HepG2 (cell line): ENCODE results near the gene BICRAL. TPM values are rescaled to one million over a fixed set of nuclear protein-coding genes. Genes with fewer than 3 reads are reported as not detected.

Experiments used
- DMAP1 ChIP-seq: IDR thresholded peaks from 2 replicates; pipeline ENCODE4 v1.6.1; 2016
- GTF2F1 ChIP-seq: fragments of 150-350 bp; IDR thresholded peaks from 2 replicates; pipeline ENCODE4 v1.6.1; 2014; ENCODE audit warnings: low read length
- HHEX ChIP-seq: IDR thresholded peaks from 2 replicates; pipeline ENCODE4 v1.6.1; 2016; ENCODE audit warnings: control low read depth
- JARID2 ChIP-seq: sonication (generic); formaldehyde crosslinking; IDR thresholded peaks from 2 replicates; pipeline ENCODE4 v1.8.1; 2023; ENCODE audit warnings: missing genetic modification reagents, inconsistent platforms; ENCODE audit not compliant: insufficient replicate concordance
- JUNB ChIP-seq: sonication (generic); formaldehyde crosslinking; IDR thresholded peaks from 2 replicates; pipeline ENCODE4 v1.8.0; 2022; ENCODE audit warnings: missing genetic modification reagents, mild to moderate bottlenecking, borderline replicate concordance
- NCOR1 ChIP-seq: fragments of 200-600 bp; sonication (generic); IDR thresholded peaks from 2 replicates; pipeline ENCODE4 v1.7.0; 2017; ENCODE audit warnings: antibody characterized with exemption, low read length, borderline replicate concordance
- NFYB ChIP-seq: sonication (generic); formaldehyde crosslinking; IDR thresholded peaks from 2 replicates; pipeline ENCODE4 v1.4.0; 2020; ENCODE audit warnings: missing genetic modification reagents
- NFYC ChIP-seq: IDR thresholded peaks from 2 replicates; pipeline ENCODE4 v1.6.1; 2016; ENCODE audit warnings: missing genetic modification reagents, missing compliant biosample characterization
- POLR2AphosphoS5 ChIP-seq: IDR thresholded peaks from 2 replicates; pipeline ENCODE4 v1.6.1; 2012; ENCODE audit warnings: low read depth, low read length
- POLR2G ChIP-seq: fragments of 200-400 bp; formaldehyde crosslinking; IDR thresholded peaks from 2 replicates; pipeline ENCODE4 v1.6.1; 2018; ENCODE audit warnings: mild to moderate bottlenecking, low read depth, low read length, moderate library complexity
- RAD51 ChIP-seq: fragments of 450-650 bp; IDR thresholded peaks from 2 replicates; pipeline ENCODE4 v1.6.1; 2016; ENCODE audit warnings: borderline replicate concordance
- RFX5 ChIP-seq: IDR thresholded peaks from 2 replicates; pipeline ENCODE4 v1.6.1; 2011; ENCODE audit warnings: low read depth, low read length, improper control_type of control experiment
- SMARCE1 ChIP-seq: fragments of 450-650 bp; IDR thresholded peaks from 2 replicates; pipeline ENCODE4 v1.6.1; 2017; ENCODE audit warnings: borderline replicate concordance
- SNAI1 ChIP-seq: sonication (generic); formaldehyde crosslinking; IDR thresholded peaks from 2 replicates; pipeline ENCODE4 v1.5.0; 2020; ENCODE audit warnings: mild to moderate bottlenecking, missing genetic modification reagents, borderline replicate concordance
- SNRNP70 ChIP-seq: fragments of 200-400 bp; formaldehyde crosslinking; IDR thresholded peaks from 2 replicates; pipeline ENCODE4 v1.6.1; 2017; ENCODE audit warnings: mild to moderate bottlenecking, low read depth, low read length, moderate library complexity
- SPEN ChIP-seq: sonication (generic); formaldehyde crosslinking; IDR thresholded peaks from 2 replicates; pipeline ENCODE4 v1.5.1; 2020; ENCODE audit warnings: low read depth, mild to moderate bottlenecking, missing genetic modification reagents
- TAF15 ChIP-seq: fragments of 200-400 bp; formaldehyde crosslinking; IDR thresholded peaks from one replicate; pipeline ENCODE4 v1.6.1; 2018; ENCODE audit warnings: mild to moderate bottlenecking, low read depth, low read length; ENCODE audit not compliant: poor library complexity, severe bottlenecking
- ZFP36L2 ChIP-seq: sonication (generic); formaldehyde crosslinking; IDR thresholded peaks from 2 replicates; pipeline ENCODE4 v1.4.0; 2020; ENCODE audit warnings: missing genetic modification reagents
- ZNF446 ChIP-seq: sonication (generic); formaldehyde crosslinking; IDR thresholded peaks from 2 replicates; pipeline ENCODE4 v1.5.0; 2020; ENCODE audit warnings: mild to moderate bottlenecking, missing genetic modification reagents
- ZNF468 ChIP-seq: sonication (generic); formaldehyde crosslinking; IDR thresholded peaks from 2 replicates; pipeline ENCODE4 v1.8.0; 2022; ENCODE audit warnings: mild to moderate bottlenecking, moderate library complexity, missing genetic modification reagents
- ZNF547 ChIP-seq: sonication (generic); formaldehyde crosslinking; IDR thresholded peaks from 2 replicates; pipeline ENCODE4 v1.5.1; 2020; ENCODE audit warnings: mild to moderate bottlenecking, missing genetic modification reagents
- ZNF589 ChIP-seq: sonication (generic); formaldehyde crosslinking; conservative IDR thresholded peaks from 2 replicates; pipeline ENCODE4 v1.8.0; 2022; ENCODE audit warnings: mild to moderate bottlenecking, moderate library complexity, missing genetic modification reagents
- polyA plus RNA-seq, 8 experiments: library from polyadenylated mRNA; depleted of rRNA in 3 of 8; stranded (reverse) in 7 of 8; unstranded in 1 of 8; fragments of >200 nt; fragmentation: Illumina TruSeq in 4 of 8; extraction: Trizol in 4 of 8; gene quantifications; 2 replicates each; pipeline versions ENCODE4 v1.2.1 to v1.2.3, GENCODE V29; 2011 to 2016; ENCODE audit warnings: low read depth in 4 of 8, missing spikeins in 1 of 8, mixed read lengths in 1 of 8; ENCODE audit not compliant: insufficient read depth in 1 of 8
- total RNA-seq, 5 experiments: library from RNA; depleted of rRNA; stranded (reverse); fragments of >200 nt; fragmentation: Illumina TruSeq; extraction: Trizol; gene quantifications; 2 replicates each; pipeline ENCODE4 v1.2.3, GENCODE V29; 2016; ENCODE audit warnings: low read depth in 1 of 5
- TF ChIP-seq, protein P1 (sequence below): sonication (generic); formaldehyde crosslinking; IDR thresholded peaks from 2 replicates; pipeline ENCODE4 v1.4.0; 2020; ENCODE audit warnings: missing genetic modification reagents
- TF ChIP-seq, protein P2 (sequence below): IDR thresholded peaks from 2 replicates; pipeline ENCODE4 v1.6.1; 2016; ENCODE audit warnings: missing genetic modification reagents, missing compliant biosample characterization
- TF ChIP-seq, protein P3 (sequence below): IDR thresholded peaks from 2 replicates; pipeline ENCODE4 v1.6.1; 2016; ENCODE audit warnings: control low read depth
- TF ChIP-seq, protein P4 (sequence below): sonication (generic); formaldehyde crosslinking; IDR thresholded peaks from 2 replicates; pipeline ENCODE4 v1.4.0; 2020; ENCODE audit warnings: missing genetic modification reagents

The BICRAL gene
- total and polyA plus RNA-seq, 2 of the 13 experiments (the other 11 are each of a cell fraction or from before 2014, with no cell fraction given) = 5.0 to 13.5 TPM

DNA sequence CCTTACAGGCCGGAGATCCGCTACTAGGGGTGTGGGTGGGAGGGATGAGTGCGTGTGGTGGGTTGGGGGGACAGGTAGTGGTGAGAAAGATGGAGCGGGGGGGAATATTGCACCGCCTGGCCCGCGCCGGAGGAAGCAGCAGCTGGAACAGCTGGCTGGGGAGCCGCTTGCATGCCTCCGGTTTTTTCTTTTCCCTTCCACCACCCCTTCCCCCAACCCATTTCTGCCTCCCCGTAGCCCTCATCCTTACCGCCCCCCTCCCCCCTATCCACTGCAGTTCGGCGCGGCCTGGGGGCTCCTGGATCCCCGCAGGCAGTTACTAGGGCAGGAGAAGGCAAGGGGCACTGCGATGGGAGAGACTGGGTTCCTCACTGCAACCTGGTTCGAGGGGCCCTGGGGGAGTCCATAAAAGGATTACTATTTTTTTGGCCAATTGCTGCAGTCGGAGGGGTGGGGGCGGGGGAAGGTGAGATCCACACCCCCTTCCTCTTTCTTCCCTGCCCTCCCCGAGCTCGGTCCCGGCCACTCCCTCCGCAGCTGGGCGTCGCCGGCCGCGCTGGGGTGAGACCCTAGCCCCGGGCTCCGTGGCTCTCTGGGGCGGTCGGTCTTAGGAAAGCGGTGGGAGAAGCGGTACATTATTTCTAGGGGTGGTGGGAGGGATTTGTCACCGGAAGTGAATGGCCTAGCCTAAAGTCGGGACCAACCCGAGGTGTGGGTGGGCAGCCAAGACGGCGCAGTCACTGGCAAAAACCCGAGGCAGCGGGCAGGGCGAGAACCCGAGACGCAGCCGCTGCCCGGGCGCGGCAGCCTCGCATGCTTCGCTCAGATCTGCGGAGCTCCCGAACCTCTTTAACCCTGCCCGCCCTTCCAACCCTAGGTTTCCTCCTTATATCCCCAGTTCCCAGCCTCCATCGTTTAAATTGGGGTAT lies 35.1 kb upstream of the BICRAL start (continued):
- TF ChIP-seq, protein P1, sequence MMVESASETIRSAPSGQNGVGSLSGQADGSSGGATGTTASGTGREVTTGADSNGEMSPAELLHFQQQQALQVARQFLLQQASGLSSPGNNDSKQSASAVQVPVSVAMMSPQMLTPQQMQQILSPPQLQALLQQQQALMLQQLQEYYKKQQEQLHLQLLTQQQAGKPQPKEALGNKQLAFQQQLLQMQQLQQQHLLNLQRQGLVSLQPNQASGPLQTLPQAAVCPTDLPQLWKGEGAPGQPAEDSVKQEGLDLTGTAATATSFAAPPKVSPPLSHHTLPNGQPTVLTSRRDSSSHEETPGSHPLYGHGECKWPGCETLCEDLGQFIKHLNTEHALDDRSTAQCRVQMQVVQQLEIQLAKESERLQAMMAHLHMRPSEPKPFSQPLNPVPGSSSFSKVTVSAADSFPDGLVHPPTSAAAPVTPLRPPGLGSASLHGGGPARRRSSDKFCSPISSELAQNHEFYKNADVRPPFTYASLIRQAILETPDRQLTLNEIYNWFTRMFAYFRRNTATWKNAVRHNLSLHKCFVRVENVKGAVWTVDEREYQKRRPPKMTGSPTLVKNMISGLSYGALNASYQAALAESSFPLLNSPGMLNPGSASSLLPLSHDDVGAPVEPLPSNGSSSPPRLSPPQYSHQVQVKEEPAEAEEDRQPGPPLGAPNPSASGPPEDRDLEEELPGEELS (CRISPR knock-in tag) = 0 out of 2 replicates have a peak, but pooled peaks have one; percentile 11
- TF ChIP-seq SMARCE1 = no peak
- TF ChIP-seq ZFP36L2 (CRISPR knock-in tag) = no peak
- no peak for TF ChIP-seq SNRNP70
- TF ChIP-seq, protein P2, sequence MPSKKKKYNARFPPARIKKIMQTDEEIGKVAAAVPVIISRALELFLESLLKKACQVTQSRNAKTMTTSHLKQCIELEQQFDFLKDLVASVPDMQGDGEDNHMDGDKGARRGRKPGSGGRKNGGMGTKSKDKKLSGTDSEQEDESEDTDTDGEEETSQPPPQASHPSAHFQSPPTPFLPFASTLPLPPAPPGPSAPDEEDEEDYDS (CRISPR knock-in tag) = peak; percentile 92
- TF ChIP-seq NFYC (CRISPR knock-in tag) = peak; percentile 51; the same call in 1 of the 2 replicates
- TF ChIP-seq SPEN (CRISPR knock-in tag) = peak; percentile 75
- TF ChIP-seq GTF2F1 = 0 out of 2 replicates have a peak, but pooled peaks have one; percentile 28
- peak; percentile 94 for TF ChIP-seq POLR2G
- 0 out of 2 replicates have a peak, but pooled peaks have one; percentile 19 for TF ChIP-seq NCOR1
- peak; percentile 88 for TF ChIP-seq POLR2AphosphoS5
- TF ChIP-seq SNAI1 (CRISPR knock-in tag) = 0 out of 2 replicates have a peak, but pooled peaks have one; percentile 25
- TF ChIP-seq HHEX (CRISPR knock-in tag) = no peak
- TF ChIP-seq ZNF468 = no peak
- TF ChIP-seq RAD51 = no peak
- peak; percentile 59 for TF ChIP-seq TAF15
- TF ChIP-seq ZNF589 (CRISPR knock-in tag) = no peak
- no peak for TF ChIP-seq JARID2 (CRISPR knock-in tag)
- TF ChIP-seq ZNF446 (CRISPR knock-in tag) = peak; percentile 65; the same call in 1 of the 2 replicates
- TF ChIP-seq, protein P3, sequence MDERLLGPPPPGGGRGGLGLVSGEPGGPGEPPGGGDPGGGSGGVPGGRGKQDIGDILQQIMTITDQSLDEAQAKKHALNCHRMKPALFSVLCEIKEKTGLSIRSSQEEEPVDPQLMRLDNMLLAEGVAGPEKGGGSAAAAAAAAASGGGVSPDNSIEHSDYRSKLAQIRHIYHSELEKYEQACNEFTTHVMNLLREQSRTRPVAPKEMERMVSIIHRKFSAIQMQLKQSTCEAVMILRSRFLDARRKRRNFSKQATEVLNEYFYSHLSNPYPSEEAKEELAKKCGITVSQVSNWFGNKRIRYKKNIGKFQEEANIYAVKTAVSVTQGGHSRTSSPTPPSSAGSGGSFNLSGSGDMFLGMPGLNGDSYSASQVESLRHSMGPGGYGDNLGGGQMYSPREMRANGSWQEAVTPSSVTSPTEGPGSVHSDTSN = no peak
- no peak for TF ChIP-seq JUNB (CRISPR knock-in tag)
- no peak for TF ChIP-seq RFX5
- peak; percentile 77 for TF ChIP-seq DMAP1 (CRISPR knock-in tag)
- no peak; the same call in 1 of the 2 replicates for TF ChIP-seq ZNF547 (CRISPR knock-in tag)
- TF ChIP-seq NFYB (CRISPR knock-in tag) = peak; percentile 64; the same call in 1 of the 2 replicates
- TF ChIP-seq, protein P4, sequence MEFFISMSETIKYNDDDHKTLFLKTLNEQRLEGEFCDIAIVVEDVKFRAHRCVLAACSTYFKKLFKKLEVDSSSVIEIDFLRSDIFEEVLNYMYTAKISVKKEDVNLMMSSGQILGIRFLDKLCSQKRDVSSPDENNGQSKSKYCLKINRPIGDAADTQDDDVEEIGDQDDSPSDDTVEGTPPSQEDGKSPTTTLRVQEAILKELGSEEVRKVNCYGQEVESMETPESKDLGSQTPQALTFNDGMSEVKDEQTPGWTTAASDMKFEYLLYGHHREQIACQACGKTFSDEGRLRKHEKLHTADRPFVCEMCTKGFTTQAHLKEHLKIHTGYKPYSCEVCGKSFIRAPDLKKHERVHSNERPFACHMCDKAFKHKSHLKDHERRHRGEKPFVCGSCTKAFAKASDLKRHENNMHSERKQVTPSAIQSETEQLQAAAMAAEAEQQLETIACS (CRISPR knock-in tag) = no peak
